Retina (tissue), 1 donor: Measurements from ENCODE around the gene PRKAG1.
A peak's percentile ranks its signal among the peaks of the same experiment; 100 is the strongest.

Experiments
- DNase-seq: peaks from one replicate; pipeline ENCODE4 v3.0.0-alpha.2; 2016

Gene PRKAG1

DNA sequence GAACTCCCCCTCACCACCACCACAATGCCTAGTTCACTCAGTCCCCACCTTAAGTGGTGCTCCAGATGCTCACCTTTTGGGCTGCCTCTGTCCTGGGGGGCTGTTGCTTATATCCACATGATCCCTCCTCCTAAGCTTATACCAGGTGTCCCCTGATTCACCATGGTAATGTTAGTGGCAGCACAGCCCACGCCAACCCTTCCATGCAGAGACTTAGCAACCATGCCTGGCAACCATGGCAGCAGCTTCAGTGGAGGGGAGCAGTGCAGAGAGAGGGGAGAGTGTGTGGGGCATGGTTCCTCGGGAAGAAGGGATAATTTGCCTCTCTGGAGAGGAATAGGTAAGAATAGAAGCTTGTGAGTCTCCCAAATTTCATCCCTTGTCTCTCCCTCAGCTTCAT lies 18.2 kb downstream of the PRKAG1 start:
- no peak for DNase-seq

DNA sequence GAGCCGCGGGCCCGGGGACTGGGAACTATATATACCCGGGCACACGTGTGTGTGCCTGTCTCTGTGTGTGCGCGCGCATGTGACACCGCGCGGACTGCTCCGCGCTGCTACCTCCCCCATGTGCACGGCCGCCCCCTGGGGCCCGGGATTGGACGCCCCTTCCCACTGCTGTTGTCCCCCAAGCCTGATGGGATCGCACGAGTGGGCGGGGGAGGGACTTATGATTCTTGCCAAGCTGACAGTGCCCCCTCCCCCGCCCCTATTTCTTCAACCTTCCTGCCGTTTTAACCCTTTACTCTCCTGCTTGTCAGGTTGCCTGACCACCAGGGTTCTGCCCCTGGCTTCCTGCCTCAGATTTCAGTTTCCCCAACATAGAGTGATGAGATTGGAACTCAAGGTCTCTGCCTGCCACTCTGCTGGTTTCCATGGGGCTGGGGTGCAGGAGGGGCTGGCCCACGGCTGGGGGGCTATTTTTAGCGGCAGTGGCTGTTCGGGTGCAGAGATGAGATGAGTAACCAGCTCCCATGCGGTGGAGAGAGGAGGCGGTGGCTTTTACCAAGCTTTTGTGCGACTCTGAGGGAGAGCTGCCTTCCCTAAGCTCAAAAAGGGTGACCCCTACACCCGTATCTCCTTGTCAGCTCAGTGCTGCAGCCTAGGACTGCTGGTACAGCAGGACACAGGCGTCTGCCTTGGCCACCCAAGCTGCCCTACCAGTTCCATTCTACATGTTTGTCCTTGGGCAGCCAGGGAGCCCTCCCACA lies 19.0 kb downstream of the PRKAG1 start, which contains the start of gene DDN:
TSS of gene DDN (minus strand) at position 5 of the 761 bp plus-strand sequence. CDS start 88 bp downstream, outside the sequence.
- DNase-seq: peak; percentile 62

DNA sequence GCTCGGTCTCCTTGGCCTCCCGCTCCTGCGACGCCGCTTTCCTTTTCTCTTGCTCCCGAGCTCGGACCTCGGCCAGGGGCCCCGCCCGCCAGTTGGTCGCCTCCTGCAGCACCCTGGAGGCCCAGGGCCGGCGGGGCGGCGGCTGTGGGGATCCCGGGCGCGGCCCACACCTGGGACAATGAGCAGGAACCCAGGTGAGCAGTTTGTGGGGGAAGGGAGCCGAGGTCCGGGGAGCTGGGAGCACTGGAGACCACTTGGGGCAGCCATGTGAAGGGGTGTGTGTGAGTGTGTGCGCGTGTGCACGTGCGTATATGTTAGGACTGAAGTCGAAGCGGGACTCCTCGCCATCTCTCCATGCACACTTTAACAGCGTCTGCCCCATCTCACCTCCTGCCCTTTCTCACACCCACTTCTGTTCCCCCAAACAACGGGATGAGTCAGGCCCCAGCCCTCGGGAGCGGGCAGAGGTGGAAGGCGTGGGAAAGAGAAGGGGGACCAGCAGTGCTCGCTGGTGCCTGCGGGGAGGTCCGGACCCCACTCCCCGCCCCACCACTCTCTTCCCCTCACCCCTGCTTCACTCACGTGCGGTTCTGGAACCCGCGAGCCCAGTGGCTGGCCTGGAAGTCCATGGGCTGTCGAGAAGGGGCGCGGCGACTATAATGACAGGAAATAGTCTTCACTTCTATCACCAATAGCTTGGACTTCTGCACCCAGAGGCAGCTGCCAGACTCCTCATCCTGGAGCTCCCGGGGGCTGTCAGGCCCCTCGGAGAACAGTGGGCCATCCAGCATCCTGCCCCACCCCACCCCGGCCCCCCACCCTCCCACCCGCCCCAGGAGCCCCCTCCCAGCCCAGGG lies 19.9 kb downstream of the PRKAG1 start:
- peak; percentile 60 for DNase-seq

DNA sequence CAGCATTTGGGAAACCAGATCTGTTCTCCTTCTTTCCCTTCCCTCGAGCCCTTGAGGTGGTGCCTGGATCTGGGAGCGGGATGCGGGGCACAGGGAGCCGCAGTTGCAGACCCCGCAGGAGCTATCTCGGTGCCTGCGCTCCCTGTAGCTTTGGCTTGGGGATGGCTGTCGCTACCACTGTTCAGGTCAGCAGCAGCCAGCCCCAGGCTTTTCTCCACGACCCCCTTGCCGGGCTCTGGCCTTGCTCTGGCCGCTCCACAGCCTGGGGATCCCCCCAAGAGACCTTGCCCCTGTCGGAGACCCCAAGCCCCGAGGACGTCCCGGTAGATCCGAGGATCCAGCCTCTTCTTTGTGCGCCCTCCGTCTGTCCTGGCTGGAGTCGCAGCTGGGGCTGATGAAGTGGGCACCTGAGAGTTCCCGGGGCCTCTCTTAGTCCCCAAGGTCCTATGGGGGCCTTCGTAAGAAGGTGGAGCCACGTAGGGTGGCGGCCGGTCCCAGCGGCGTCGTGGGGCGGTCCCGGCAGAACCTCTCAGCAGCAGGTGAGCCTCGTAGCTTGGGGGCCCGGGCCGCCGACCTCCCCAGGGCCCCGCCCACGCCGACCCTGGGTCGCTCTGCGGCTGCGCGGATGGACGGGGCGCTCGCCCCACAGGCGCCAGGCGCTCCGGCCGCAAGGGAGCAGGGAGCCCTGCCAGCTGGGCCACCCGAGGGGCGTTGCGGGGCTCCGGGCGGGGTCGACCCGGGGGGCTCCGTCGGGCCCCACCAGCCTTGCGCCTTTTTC lies 20.7 kb downstream of the PRKAG1 start:
- peak; percentile 65 for DNase-seq

DNA sequence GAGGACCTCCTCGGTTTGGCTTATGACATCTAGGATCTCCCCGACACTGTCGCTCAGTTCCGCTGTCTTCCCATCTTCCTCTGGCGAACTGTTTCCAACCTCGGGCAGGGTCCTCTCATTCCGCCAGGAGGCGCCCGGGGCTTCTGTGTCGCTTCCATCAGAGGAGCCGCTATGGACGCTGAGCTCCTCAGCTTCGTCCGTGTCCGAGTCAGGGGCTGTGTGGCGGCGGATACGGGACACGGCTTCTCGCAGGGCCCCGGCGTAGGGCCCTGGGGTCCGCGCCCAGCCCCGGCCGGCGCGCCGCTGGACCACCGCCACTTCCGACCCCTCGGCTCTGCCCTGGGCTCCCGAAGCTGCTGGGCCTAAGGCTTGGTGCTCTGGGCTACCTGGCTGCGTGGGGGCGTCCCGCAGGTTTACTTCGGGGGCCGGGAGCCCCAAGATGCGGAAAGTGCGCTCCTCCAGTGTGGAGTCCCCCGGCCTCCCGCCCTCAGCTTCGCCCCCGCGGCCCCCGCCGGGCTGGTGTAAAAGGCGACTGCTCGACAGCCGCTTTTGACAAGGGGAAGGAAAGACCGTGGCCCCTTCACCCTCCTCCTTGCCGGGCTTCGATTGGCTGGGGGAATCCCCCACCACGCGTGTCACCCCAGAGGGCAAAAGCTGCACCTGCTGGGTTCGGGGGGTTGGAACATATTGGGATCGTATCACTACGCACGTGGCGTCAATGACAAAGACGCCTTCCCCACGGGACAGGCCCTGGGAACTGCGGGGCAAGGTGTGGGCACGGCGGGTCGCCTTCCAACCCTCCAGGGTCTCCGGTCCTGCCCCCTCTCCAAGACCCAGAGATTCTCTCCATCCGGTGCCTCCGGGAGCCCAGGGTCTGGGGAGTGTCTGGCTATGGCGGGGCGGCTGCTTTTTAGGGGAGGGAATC lies 21.5 kb downstream of the PRKAG1 start:
- DNase-seq: peak; percentile 86

DNA sequence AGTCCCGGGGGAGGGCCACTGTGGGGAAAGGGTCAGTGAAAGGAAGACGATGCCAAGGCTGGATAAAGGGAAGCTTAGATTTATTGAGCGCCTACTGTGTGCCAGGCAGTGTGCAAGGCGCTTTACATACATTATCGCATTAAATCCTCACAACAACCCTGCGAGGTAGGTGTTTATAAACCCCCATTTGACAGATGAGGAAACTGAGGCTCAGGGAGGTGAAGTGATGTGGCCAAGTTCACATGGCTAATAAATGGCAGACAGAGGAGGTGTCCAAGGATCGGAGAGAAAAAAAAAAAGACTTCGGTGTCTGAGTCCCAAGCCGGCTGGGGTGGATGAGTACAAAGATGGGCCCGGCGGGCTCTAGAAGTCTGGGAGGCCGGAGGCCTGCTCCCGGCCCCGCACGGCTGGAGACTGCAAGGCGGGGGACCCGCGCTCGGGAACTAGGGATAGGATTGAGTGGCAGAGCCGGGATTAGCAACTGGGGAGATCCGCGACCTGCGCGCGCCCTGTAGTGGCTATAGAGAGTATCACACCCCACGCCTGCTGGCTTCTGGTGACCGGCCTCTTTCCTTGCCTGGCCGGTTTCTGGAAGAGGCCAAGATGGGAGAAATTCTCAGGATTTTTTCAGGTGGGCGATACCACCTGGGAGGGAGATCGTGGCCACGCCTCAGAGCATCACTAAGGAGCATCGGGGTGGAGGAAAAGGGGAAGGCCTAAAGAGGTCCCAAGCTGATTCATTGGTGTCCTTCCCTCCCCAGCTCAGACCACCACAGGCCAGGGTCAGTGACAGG lies 23.3 kb downstream of the PRKAG1 start:
- peak; percentile 90 for DNase-seq

DNA sequence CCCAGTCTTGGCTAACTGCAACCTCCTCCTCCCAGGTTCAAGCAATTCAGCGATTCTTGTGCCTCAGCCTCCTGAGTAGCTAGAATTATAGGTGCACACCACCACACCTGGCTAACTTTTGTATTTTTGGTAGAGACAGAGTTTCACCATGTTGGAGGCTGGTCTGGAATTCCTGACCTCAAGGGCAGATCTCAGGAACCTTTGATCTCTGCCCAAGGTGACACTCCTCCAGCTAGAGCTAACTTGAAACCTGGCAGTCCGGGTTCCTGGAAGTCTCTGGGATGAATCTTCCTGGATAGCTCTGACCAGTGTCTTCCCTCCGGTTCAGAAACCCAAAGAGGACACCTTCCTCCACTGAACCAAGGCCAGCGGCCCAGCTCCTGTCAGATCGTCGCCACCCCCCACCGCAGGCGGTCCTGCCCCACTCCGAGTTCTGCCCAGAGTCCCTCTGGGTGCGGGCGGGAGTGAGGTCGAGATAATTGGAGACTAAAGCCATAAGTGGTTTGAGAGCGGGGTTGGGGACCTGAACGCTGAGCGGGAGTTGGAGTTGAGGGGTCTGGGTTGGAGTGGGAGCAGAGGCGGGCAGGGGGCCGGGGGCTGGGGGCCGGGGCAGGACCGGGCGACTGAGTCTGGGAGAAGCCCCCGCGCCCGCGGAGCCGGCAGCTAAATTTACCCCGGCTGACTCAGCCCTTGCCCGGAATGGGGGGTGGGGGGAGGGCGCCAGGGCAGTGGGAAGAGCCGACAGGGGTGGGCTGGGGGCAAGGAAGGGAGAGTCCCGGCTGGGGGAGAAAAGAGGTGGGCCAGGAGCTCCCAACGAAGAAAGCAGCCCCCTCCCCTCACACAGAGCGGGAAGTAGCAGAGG lies 24.1 kb downstream of the PRKAG1 start:
- no peak for DNase-seq

DNA sequence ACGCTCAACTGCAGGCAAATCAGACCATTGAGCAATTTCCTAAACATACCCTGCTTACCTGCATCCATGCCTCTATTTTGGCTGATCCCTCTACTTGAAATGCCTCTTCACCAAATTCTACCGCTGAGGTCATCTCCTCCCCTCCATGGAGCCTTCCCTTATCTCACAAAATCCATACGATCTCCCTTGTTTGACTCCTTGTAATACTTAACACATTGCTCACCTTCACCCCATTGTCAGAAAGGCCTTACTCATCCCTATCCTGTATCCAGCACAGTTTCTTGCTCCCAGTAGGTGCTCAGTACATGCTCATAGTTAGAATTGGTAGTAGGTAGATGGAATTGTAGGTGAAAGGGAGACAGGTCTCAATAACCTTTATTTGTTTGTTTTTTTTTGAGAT lies 24.8 kb downstream of the PRKAG1 start:
- DNase-seq: no peak

DNA sequence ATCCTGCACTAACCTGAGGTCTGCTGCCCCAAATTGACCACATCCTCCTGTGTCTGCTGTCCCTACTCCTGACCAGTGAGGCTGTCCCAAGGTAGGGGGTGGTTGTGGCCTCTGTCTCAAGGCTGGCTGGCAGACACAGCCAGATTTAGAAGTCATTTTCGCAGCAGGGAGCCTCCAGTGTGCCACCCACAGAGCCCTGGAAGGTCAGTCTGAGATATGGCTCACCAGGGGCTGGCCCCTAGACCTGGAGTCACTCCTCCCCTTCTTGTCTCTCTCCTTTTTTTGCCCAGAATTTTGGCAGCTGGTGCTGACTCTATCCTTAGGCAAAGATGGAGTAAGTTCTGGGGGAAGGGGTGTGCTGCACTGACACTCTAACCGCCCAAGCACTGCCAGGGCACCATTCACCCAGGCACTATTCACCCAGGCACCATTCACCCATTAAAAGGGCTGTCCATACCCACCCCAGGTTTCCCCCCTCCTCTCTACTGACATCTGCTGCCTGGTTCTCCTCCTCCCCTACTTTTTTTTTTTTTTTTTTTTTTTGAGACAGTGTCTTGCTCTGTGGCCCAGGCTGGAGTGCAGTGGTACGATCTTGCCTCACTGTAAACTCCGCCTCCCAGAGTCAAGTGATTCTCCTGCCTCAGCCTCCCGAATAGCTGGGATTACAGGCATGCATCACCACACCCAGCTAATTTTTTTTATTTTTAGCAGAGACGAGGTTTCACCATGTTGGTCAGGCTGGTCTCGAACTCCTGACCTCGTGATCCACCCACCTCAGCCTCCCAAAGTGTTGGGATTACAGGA lies 27.1 kb downstream of the PRKAG1 start:
- DNase-seq: no peak

DNA sequence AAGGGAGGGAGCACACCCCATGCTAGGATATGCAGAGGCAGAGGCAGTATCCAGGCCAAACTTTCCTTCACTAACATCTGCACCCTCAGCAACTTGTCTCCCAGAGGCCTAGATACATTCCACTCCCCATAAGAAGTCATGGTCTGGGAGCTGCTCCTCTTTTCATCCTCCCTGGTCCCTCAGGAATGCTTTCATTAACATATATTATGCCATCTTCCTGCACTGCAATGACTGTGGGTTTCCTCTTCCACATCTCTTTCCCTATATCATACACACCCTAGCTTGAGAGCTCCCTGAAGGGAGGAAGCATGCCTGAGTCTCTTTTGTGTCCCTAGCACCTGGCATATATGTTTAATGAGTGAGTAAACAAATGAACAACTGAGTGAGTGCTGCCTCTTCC lies 28.0 kb downstream of the PRKAG1 start:
- DNase-seq: no peak

DNA sequence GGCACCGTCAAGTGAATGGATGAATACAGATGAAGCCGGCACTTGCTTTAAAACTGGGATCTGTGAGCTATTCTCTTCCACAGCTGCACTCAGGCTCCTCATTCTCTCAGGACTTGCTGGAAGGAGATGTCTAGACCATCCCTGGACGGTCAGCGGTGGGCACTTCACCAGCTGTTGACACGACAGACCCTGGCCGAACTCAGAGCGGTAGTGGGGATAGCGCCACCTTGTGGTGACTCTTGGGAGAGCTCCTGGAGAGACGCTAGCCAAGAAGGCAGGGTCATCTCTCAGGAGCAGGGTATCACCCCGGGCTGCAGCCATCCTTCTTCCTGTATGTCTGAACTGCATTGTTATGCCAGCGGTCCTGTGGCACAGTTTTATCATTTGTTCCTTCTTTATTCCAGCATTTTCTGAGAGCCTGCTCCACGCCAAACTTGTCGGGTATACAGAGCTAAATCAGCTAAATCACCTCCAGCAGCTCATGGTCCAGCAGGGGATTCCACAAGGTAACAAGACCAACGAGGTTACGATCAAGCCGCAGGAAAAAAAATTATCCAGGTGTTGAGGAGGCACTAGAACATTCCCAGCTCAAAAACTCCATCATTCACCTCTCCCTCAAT lies 30.4 kb downstream of the PRKAG1 start:
- DNase-seq: peak; percentile 80

DNA sequence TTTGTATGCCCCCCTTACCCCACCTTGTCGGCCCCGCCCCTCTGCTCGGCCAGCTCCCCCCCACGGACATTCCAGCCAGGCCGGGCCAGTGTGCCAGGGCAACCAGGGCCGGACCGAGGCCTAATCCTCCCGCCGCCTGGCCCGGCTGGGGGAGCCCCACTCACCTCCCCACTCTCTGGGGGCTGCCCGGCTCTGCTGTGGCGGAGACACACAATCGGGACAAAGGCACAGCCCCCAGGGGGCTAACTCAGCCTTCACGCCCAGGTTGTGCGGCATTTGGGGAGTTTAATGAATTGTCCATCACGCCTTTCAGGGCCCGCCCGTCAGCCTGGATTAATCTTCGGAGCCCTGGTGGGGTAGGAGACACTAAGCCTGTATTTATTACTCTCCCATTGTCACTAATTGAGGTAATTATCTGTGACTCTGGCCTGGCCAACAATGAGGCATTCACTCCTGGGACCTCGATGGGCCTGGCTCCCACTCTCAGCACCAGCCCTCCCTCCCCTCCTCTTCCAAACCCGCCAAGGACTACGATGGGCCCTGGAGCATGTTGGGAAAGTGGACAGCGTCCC lies 31.8 kb downstream of the PRKAG1 start:
- DNase-seq: peak; percentile 80

DNA sequence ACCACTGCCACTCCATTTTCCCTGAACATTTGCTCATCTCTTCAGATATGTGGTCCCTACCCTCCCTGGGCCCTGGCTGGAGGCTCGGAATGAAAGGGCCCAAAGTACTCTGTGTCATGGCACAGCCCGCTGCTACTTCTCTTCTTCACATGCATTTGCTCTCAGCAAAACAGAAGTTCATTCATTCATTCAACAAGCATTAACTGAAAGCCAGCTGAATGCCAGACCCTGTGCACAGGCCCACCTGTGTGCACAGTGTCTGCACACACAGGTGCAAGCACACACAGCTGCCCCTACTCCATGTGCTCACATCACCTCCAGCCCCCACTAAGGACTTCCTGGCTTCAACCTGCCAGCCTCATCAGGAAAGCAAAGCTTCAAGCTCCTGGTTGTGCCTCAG lies 32.7 kb downstream of the PRKAG1 start:
- no peak for DNase-seq

DNA sequence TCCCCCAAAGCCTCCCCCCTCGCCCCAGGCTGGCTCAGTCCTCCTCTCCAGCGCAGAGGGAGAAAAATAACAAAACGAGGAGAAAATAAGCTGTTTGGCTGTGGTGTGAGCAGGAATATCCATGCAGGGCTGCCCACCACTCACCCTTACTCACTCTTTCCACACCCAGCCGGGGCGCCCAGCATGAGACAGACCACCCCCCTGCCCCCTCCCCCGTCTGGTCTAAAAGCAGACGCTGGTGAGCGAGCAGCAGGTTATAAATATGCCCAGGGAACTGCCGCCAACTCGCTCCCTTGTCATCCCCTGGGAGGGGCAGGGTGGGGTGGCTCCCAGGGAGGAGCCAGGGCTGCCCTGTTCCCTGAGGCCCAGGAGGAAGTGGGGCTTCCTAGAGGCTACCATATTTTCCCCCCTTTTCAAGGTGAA lies 33.1 kb downstream of the PRKAG1 start:
- no peak for DNase-seq

DNA sequence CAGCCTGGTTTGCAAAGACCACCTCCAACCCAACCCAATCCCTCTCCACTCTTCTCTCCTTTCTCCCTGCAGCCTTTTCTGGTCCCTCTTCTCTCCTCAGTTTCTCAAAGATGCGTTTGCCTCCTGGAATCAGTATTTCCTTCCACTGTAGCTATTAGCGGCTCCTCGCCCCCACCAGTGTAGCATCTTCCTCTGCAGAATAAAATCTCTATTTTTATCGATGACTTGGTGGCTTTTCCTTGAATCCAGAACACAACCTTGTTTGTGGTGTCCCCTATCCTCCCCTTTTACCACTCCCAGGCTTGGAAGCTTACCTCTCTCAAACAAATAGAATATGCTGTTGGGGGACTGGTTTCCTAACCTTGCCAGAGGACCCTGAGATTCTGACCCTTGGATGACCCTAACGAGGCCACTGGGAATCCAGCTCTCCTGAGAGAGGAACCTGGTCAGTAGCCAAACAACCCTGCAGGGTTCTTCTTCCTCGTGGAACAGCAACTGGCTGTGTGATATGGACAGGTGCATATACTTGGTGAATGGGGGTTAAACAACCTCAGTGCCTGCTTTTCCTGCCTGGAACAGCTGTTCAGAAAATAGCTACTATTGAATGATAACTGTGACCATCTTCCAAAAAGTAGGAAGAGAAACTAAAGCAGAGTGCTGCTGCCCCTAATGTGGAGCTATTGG lies 36.0 kb downstream of the PRKAG1 start:
- DNase-seq: no peak

DNA sequence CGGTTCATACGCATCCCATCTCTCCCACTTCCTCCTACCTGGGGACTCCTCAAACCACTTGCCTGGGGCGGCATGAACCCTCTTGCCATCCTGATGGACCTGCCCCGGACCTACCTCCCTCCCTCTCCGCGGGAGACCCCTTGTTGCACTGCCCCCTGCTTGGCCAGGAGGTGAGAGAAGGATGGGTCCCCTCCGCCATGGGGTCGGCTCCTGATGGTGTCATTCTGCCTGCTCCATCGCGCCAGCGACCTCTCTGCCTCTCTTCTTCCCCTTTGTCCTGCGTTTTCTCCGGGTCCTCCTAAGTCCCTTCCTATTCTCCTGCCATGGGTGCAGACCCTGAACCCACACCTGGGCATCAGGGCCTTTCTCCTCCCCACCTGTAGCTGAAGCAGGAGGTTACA lies 36.8 kb downstream of the PRKAG1 start:
- DNase-seq: no peak

DNA sequence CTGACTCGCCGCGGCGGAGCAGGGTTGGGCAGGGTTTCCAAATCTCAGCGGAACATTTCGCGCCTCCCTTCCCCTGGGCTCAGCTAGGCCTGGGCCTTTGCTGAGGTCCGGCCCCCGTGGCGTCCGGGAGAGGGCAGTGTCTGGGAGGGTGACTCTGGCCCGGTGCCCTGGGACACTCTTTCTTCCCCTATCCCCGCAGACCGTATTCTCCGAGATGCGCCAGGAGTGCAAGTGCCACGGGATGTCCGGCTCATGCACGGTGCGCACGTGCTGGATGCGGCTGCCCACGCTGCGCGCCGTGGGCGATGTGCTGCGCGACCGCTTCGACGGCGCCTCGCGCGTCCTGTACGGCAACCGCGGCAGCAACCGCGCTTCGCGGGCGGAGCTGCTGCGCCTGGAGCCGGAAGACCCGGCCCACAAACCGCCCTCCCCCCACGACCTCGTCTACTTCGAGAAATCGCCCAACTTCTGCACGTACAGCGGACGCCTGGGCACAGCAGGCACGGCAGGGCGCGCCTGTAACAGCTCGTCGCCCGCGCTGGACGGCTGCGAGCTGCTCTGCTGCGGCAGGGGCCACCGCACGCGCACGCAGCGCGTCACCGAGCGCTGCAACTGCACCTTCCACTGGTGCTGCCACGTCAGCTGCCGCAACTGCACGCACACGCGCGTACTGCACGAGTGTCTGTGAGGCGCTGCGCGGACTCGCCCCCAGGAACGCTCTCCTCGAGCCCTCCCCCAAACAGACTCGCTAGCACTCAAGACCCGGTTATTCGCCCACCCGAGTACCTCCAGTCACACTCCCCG lies 37.4 kb downstream of the PRKAG1 start:
- DNase-seq: peak; percentile 71
